ENCODE measurements around the gene KIAA0232.
"Not testable (repeated sequence)": the region's sequence is repeated elsewhere in the genome, so short reads cannot be mapped to it uniquely, and the experiment has no call there.

Gene KIAA0232

GRCh38 chr4:6797368-6797767 is 14.8 kb downstream of the KIAA0232 start:
- not testable (repeated sequence) for H3K4me3 ChIP-seq (ENCODE audit: low read length); H3K36me3 ChIP-seq (ENCODE audit: insufficient read depth, low read length); H3K9me3 ChIP-seq (replicated peaks; ENCODE audit: low read length); H3K9ac ChIP-seq (ENCODE audit: low read depth, low read length); H3K27me3 ChIP-seq (ENCODE audit: control insufficient read depth, insufficient read depth, low read length); H3K4me1 ChIP-seq (ENCODE audit: control insufficient read depth, insufficient read depth, low read length); H3K4me2 ChIP-seq (ENCODE audit: low read length)

DNA sequence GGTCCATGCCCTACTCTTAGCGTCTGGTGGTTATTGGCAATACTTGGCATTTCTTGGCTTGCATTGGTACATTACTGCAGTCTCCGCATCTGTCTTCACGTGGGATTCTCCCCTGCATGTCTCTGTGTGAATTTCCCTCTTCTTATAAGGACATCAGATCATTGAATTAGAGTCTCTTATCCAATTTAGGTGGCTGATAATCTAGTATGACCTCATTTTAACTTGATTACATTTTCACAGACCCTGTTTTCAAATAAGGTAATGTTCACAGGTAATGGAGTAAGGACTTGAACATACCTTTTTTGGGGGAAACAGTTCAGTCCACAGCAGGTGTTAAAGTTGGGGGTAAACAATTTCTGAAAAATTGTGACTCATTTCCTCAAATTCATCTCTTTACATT is 16.6 kb downstream of the KIAA0232 start:
- Histone ChIP-seq H3K9ac (ENCODE audit: low read depth, low read length) (no peak overlapping the region), H3K36me3 (ENCODE audit: insufficient read depth, low read length) (peaks cover 5% of the 10 kb centered on the region), H3K9me3 (replicated peaks; ENCODE audit: low read length) (no peaks in the 10 kb centered on the region)

GRCh38 chr4:6802025-6802424 is 19.5 kb downstream of the KIAA0232 start:
- Histone ChIP-seq H3K4me1 (ENCODE audit: control insufficient read depth, insufficient read depth, low read length) (peaks cover 21% of the 10 kb centered on the region), H3K9me3 (replicated peaks; ENCODE audit: low read length) (no peaks in the 10 kb centered on the region), H3K36me3 (ENCODE audit: insufficient read depth, low read length) (peaks cover 5% of the 10 kb centered on the region), H3K9ac (ENCODE audit: low read depth, low read length) (no peak overlapping the region), H3K4me3 (ENCODE audit: low read length) (no peak overlapping the region), H3K4me2 (ENCODE audit: low read length) (no peak overlapping the region), H3K27me3 (ENCODE audit: control insufficient read depth, insufficient read depth, low read length) (no peaks in the 10 kb centered on the region)

More for the DNA sequence above, 16.6 kb downstream of the KIAA0232 start:
- Histone ChIP-seq H3K4me1 (ENCODE audit: control insufficient read depth, insufficient read depth, low read length) (peaks cover 11% of the 10 kb centered on the region), H3K4me2 (ENCODE audit: low read length) (no peak overlapping the region), H3K27me3 (ENCODE audit: control insufficient read depth, insufficient read depth, low read length) (no peaks in the 10 kb centered on the region), H3K4me3 (ENCODE audit: low read length) (no peak overlapping the region)

DNA sequence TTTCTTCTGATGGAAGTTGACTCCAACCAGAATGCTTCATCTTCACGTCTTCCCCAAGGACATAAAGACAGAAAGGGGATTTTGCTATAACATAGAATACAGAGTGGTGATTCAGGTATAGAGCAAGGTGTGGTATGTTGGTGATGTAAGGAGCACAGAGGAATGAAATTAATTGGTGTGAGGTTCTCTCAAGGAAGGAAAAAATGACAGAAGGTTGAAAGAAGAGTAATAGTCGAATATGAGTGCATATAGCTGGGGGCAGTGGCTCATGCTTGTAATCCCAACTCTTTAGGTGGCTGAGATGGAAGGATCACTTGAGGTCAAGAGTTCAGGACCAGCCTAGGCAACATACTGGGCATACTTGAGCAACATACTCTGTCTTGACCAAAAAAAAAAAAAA is 20.1 kb downstream of the KIAA0232 start:
- H3K4me1 ChIP-seq (ENCODE audit: control insufficient read depth, insufficient read depth, low read length): peaks cover 27% of the 10 kb centered on the region
- no peaks in the 10 kb centered on the region for H3K27me3 ChIP-seq (ENCODE audit: control insufficient read depth, insufficient read depth, low read length)
- peaks cover 5% of the 10 kb centered on the region for H3K36me3 ChIP-seq (ENCODE audit: insufficient read depth, low read length)

DNA sequence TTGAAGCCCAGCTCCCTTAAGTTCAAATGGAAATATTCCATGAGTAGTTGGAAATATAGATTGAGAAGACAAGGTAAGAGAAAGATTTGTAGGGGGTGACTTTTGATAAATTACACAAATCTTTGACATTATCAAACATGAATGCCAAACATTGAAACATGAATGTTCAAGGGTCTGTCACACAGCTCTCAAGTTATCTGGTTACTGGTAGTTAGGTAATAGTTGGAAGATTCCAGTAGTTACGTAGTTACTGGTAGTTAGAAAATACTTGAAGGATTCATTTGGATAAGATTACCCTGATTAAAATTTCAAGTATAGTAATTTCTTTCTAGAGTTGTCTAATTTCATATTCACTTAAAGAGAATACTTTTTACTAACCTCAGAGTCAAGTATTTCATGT is 20.7 kb downstream of the KIAA0232 start:
- Histone ChIP-seq H3K4me2 (ENCODE audit: low read length) (no peak overlapping the region), H3K4me3 (ENCODE audit: low read length) (no peak overlapping the region), H3K4me1 (ENCODE audit: control insufficient read depth, insufficient read depth, low read length) (peaks cover 28% of the 10 kb centered on the region), H3K9ac (ENCODE audit: low read depth, low read length) (no peak overlapping the region), H3K36me3 (ENCODE audit: insufficient read depth, low read length) (peaks cover 5% of the 10 kb centered on the region), H3K9me3 (replicated peaks; ENCODE audit: low read length) (no peaks in the 10 kb centered on the region), H3K27me3 (ENCODE audit: control insufficient read depth, insufficient read depth, low read length) (no peaks in the 10 kb centered on the region)

More for the DNA sequence above, 20.1 kb downstream of the KIAA0232 start:
- H3K9me3 ChIP-seq (replicated peaks; ENCODE audit: low read length): no peaks in the 10 kb centered on the region
- no peak overlapping the region for H3K9ac ChIP-seq (ENCODE audit: low read depth, low read length)
- H3K4me3 ChIP-seq (ENCODE audit: low read length): no peak overlapping the region
- H3K4me2 ChIP-seq (ENCODE audit: low read length): no peak overlapping the region

DNA sequence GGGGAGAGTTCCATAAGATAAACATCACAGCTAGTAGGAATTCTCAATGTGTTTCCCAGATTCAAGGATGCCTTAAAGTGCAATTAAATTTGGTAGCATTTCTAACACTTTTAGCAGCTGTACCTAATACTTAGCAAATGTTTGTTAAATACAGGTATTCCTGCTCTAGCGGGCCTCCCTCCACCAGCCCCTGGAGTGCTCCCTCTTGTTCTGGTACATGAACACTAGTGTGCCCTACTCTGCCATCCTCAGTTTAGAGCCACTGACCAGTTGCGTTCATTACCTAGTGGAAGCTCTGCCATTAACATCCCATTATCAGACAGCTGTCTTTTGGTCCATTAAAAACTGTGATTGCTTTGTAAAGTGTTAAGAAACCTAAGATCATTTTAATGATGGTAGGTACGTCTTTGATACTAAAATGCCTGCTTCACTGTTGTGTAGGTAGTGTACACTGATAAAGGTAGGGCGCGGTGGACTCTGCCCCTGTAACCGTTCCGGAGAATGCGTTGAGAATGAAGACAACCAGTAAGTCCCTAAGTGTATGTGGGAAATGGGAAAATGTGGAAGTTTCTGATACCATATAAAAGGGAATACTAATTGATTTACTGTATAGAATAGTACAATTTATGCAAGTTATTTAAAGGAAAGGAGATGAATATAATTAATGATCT is 21.7 kb downstream of the KIAA0232 start:
- H3K4me3 ChIP-seq (ENCODE audit: low read length): no peak overlapping the region

GRCh38 chr4:6806924-6807626 is 24.5 kb downstream of the KIAA0232 start:
- H3K4me1 ChIP-seq (ENCODE audit: control insufficient read depth, insufficient read depth, low read length): peaks cover 26% of the 10 kb centered on the region
- H3K27me3 ChIP-seq (ENCODE audit: control insufficient read depth, insufficient read depth, low read length): no peaks in the 10 kb centered on the region
- peak overlapping the region; percentile 28 for H3K4me3 ChIP-seq (ENCODE audit: low read length)
- no peaks in the 10 kb centered on the region for H3K36me3 ChIP-seq (ENCODE audit: insufficient read depth, low read length)
- no peaks in the 10 kb centered on the region for H3K9me3 ChIP-seq (replicated peaks; ENCODE audit: low read length)
- H3K9ac ChIP-seq (ENCODE audit: low read depth, low read length): peak overlapping the region; percentile 43
- H3K4me2 ChIP-seq (ENCODE audit: low read length): peak overlapping the region; percentile 72

More for the DNA sequence above, 21.7 kb downstream of the KIAA0232 start:
- Histone ChIP-seq H3K4me1 (ENCODE audit: control insufficient read depth, insufficient read depth, low read length) (peaks cover 26% of the 10 kb centered on the region), H3K9ac (ENCODE audit: low read depth, low read length) (no peak overlapping the region), H3K4me2 (ENCODE audit: low read length) (no peak overlapping the region), H3K27me3 (ENCODE audit: control insufficient read depth, insufficient read depth, low read length) (no peaks in the 10 kb centered on the region), H3K9me3 (replicated peaks; ENCODE audit: low read length) (no peaks in the 10 kb centered on the region), H3K36me3 (ENCODE audit: insufficient read depth, low read length) (no peaks in the 10 kb centered on the region)

DNA sequence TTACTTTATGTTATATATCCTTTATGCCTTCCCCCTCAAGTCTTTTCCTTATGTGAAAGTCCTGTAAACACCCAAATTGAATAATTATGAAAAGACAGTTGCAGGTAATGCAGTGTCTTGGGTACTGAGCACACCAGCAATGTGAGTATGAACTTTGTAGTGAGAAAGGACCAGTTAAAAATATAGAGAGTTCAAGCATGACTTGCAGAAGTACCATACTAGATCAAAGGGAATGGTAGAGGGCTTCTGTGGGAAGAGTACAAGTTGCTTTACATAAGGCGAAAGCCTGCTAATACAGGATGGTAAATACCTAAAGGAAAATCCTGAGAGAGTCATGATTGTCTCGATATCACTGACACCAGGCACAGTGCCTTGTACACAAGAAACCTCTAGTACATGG is 25.7 kb downstream of the KIAA0232 start:
- Histone ChIP-seq H3K4me2 (ENCODE audit: low read length) (no peak overlapping the region), H3K27me3 (ENCODE audit: control insufficient read depth, insufficient read depth, low read length) (no peaks in the 10 kb centered on the region), H3K4me3 (ENCODE audit: low read length) (no peak overlapping the region), H3K4me1 (ENCODE audit: control insufficient read depth, insufficient read depth, low read length) (peaks cover 26% of the 10 kb centered on the region), H3K9me3 (replicated peaks; ENCODE audit: low read length) (no peaks in the 10 kb centered on the region), H3K9ac (ENCODE audit: low read depth, low read length) (no peak overlapping the region), H3K36me3 (ENCODE audit: insufficient read depth, low read length) (no peaks in the 10 kb centered on the region)

GRCh38 chr4:6811165-6811564 is 28.6 kb downstream of the KIAA0232 start:
- Histone ChIP-seq H3K9me3 (replicated peaks; ENCODE audit: low read length) (no peaks in the 10 kb centered on the region), H3K36me3 (ENCODE audit: insufficient read depth, low read length) (no peaks in the 10 kb centered on the region), H3K4me1 (ENCODE audit: control insufficient read depth, insufficient read depth, low read length) (peaks cover 19% of the 10 kb centered on the region), H3K9ac (ENCODE audit: low read depth, low read length) (no peak overlapping the region), H3K4me2 (ENCODE audit: low read length) (no peak overlapping the region), H3K27me3 (ENCODE audit: control insufficient read depth, insufficient read depth, low read length) (no peaks in the 10 kb centered on the region), H3K4me3 (ENCODE audit: low read length) (no peak overlapping the region)

DNA sequence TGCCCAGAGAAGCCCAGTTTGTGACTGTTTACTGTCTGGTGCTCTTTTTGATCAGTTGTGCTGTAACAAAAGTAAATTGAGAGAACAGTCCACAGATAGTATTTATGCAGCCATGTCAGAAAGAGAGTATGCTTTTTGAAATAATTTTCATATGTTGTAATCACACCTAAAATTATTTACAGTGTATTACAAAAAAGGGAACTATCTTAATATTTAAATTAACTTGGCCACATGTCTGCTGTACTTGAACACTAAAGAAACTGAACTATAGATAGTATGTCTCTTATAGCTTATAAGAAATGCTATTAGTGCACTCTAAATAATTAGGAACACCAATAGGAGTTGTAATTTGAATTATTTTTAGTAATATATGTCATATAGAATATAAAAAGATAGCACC is 30.2 kb downstream of the KIAA0232 start:
- Histone ChIP-seq H3K4me3 (ENCODE audit: low read length) (no peak overlapping the region), H3K4me1 (ENCODE audit: control insufficient read depth, insufficient read depth, low read length) (peaks cover 5% of the 10 kb centered on the region), H3K9ac (ENCODE audit: low read depth, low read length) (no peak overlapping the region), H3K4me2 (ENCODE audit: low read length) (no peak overlapping the region), H3K36me3 (ENCODE audit: insufficient read depth, low read length) (no peaks in the 10 kb centered on the region), H3K9me3 (replicated peaks; ENCODE audit: low read length) (no peaks in the 10 kb centered on the region), H3K27me3 (ENCODE audit: control insufficient read depth, insufficient read depth, low read length) (no peaks in the 10 kb centered on the region)

- Histone ChIP-seq H3K4me2 (ENCODE audit: low read length) (no peak overlapping the region), H3K36me3 (ENCODE audit: insufficient read depth, low read length) (no peaks in the 10 kb centered on the region), H3K9me3 (replicated peaks; ENCODE audit: low read length) (no peaks in the 10 kb centered on the region)
Observed at GRCh38 chr4:6813725-6814124, 31.2 kb downstream of the KIAA0232 start.

More at GRCh38 chr4:6813725-6814124, 31.2 kb downstream of the KIAA0232 start:
- Histone ChIP-seq H3K9ac (ENCODE audit: low read depth, low read length) (no peak overlapping the region), H3K27me3 (ENCODE audit: control insufficient read depth, insufficient read depth, low read length) (no peaks in the 10 kb centered on the region), H3K4me3 (ENCODE audit: low read length) (no peak overlapping the region), H3K4me1 (ENCODE audit: control insufficient read depth, insufficient read depth, low read length) (no peaks in the 10 kb centered on the region)
